NCI-H1105 treated with DMSO at 0.1 percent for 48 hours (cell line): ENCODE measurements around the gene CAND2.
A peak's percentile ranks its signal among the peaks of the same experiment; 100 is the strongest.

Experiments used
- DNase-seq: peaks from one replicate; lab custom pipeline; 2025; lab: John Stamatoyannopoulos, UW

The CAND2 gene

GRCh38 chr3:12807601-12808359 lies 11.3 kb downstream of the CAND2 start:
- DNase-seq, result no peak

GRCh38 chr3:12808587-12808986 lies 12.1 kb downstream of the CAND2 start:
- no peak for DNase-seq

- DNase-seq, result no peak
Measured at GRCh38 chr3:12809001-12809400, 12.5 kb downstream of the CAND2 start.

GRCh38 chr3:12809435-12809834 lies 13.0 kb downstream of the CAND2 start:
- no peak for DNase-seq

GRCh38 chr3:12810013-12810780 lies 13.7 kb downstream of the CAND2 start:
- peak; percentile 86 for DNase-seq

- no peak for DNase-seq
Measured at GRCh38 chr3:12810961-12811360, 14.5 kb downstream of the CAND2 start.

GRCh38 chr3:12812812-12813211 lies 16.3 kb downstream of the CAND2 start:
- no peak for DNase-seq

GRCh38 chr3:12813967-12814366 lies 17.5 kb downstream of the CAND2 start:
- DNase-seq, result no peak

- DNase-seq, result no peak
Measured at GRCh38 chr3:12815078-12815477, 18.6 kb downstream of the CAND2 start.

- no peak for DNase-seq
Measured at GRCh38 chr3:12815719-12816118, 19.2 kb downstream of the CAND2 start.

GRCh38 chr3:12816521-12817342 lies 20.3 kb downstream of the CAND2 start:
- DNase-seq, result no peak

- DNase-seq, result no peak
Measured at GRCh38 chr3:12817343-12817710, 20.8 kb downstream of the CAND2 start.

- no peak for DNase-seq
Measured at GRCh38 chr3:12818273-12818672, 21.8 kb downstream of the CAND2 start.

- DNase-seq, result no peak
Measured at GRCh38 chr3:12818773-12819172, 22.3 kb downstream of the CAND2 start.

GRCh38 chr3:12822725-12823373 lies 26.4 kb downstream of the CAND2 start:
- DNase-seq, result no peak

GRCh38 chr3:12824299-12824698 lies 27.8 kb downstream of the CAND2 start:
- no peak for DNase-seq

- no peak for DNase-seq
Measured at GRCh38 chr3:12825156-12825555, 28.7 kb downstream of the CAND2 start.

- no peak for DNase-seq
Measured at GRCh38 chr3:12828751-12829150, 32.3 kb downstream of the CAND2 start.

- no peak for DNase-seq
Measured at GRCh38 chr3:12829404-12829803, 32.9 kb downstream of the CAND2 start.

- no peak for DNase-seq
Measured at GRCh38 chr3:12829886-12830784, 33.7 kb downstream of the CAND2 start.

- no peak for DNase-seq
Measured at GRCh38 chr3:12830785-12831156, 34.3 kb downstream of the CAND2 start.
